Tongue (tissue), 2 donors: ENCODE data around the gene P2RX6. TPM values are rescaled to one million over a fixed set of nuclear protein-coding genes. Genes with fewer than 3 reads are reported as not detected.
"Not testable (repeated sequence)": the region's sequence is repeated elsewhere in the genome, so short reads cannot be mapped to it uniquely, and the experiment has no call there.

ENCODE experiments used
- DNase-seq: peaks from one replicate; pipeline ENCODE4 v3.0.0-alpha.2; 2015
- total RNA-seq: library from RNA; depleted of rRNA; stranded (reverse); fragments of >200 nt; gene quantifications from one replicate; pipeline ENCODE4 v1.2.3, GENCODE V29; 2014

Gene P2RX6
- total RNA-seq, 1 donor from 2014 or later: 19.3 TPM

DNA sequence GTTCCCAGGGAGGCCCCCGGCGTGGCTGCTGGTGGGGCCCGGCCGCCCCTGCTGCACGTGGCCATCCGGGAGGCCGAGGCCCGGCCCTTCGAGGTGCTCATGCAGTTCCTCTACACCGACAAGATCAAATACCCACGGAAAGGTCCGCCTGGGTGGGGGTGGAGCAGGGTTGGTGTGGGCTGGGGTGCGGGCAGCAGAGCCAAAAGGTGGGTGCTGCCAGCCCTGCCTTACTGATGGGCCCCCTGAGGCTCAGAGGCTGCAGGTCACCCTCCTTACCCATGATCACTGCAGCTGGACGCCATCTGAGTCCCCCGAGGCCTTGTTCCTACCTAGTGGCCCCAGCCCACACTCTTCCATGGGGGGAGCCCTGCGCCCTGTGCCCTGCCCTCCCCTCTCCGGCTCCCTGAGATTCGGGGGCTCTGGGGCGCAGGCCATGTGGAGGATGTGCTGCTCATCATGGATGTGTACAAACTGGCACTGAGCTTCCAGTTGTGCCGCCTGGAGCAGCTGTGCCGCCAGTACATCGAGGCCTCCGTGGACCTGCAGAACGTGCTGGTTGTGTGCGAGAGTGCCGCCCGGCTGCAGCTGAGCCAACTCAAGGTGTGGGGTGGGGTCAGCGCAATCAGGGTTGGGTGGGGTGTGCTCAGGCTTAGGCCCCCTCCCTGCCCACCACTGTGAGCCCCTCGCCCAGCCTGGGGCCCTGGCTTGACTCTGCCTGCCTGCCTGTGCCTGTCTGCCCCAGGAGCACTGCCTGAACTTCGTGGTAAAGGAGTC lies 20.6 kb upstream of the P2RX6 start:
- no peak for DNase-seq

DNA sequence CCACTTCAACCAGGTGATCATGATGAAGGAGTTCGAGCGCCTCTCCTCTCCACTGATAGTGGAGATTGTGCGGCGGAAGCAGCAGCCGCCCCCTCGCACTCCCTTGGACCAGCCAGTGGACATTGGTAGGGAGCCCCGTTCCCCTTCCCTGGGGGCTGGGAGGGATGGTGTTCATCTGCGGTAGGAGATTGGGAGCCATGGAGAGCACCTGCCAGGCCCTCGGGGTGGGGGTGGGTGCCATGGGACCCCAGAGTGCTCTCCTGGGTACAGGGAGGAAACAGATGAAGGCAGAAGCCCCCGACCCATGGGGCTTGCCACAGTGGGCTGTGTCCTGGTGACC lies 20.1 kb upstream of the P2RX6 start:
- no peak for DNase-seq

DNA sequence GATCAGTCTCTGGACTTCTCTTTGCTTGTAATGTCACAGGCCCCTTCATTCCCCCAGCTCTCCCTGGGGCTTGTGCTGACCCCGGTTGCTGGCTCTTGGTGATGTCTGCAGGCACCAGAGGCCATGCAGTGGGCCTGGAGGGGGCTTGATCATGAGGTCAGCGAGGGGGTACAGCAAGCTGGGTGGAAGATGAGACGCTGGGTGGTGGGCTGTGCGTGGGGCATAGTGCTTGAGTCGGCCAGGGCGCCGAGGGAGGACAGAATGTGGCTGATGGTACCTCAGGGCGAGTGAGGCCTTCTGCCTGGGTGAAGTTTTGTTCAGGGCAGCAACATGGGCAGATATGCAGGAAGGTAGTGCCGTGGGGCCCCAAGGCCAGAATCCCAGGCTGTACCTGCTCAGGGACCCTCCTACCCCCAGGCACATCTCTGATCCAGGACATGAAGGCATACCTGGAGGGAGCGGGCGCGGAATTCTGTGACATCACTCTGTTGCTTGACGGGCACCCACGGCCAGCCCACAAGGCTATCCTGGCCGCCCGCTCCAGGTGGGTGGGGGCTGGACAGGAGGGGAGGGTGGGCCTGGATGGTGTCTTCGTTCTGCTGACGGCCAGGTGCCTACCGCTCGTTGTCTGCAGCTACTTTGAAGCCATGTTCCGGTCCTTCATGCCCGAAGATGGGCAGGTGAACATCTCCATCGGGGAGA lies 19.5 kb upstream of the P2RX6 start:
- DNase-seq: no peak

DNA sequence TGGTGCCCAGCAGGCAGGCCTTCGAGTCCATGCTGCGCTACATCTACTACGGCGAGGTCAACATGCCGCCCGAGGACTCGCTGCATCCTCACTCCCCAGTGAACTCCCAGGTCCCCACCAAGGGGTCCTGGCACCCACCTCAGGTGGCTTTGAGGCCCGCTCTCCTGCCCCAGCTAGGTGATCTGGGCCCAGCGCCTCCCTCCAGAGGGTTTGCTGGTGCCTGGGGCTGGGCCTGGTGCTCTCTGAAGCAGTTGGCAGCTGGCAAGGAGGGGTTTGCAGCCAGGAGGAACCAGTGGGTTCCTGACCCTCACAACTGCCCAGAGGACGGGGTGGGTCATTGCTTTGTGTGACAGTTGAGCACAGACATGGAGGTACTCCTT lies 18.9 kb upstream of the P2RX6 start:
- DNase-seq: no peak

DNA sequence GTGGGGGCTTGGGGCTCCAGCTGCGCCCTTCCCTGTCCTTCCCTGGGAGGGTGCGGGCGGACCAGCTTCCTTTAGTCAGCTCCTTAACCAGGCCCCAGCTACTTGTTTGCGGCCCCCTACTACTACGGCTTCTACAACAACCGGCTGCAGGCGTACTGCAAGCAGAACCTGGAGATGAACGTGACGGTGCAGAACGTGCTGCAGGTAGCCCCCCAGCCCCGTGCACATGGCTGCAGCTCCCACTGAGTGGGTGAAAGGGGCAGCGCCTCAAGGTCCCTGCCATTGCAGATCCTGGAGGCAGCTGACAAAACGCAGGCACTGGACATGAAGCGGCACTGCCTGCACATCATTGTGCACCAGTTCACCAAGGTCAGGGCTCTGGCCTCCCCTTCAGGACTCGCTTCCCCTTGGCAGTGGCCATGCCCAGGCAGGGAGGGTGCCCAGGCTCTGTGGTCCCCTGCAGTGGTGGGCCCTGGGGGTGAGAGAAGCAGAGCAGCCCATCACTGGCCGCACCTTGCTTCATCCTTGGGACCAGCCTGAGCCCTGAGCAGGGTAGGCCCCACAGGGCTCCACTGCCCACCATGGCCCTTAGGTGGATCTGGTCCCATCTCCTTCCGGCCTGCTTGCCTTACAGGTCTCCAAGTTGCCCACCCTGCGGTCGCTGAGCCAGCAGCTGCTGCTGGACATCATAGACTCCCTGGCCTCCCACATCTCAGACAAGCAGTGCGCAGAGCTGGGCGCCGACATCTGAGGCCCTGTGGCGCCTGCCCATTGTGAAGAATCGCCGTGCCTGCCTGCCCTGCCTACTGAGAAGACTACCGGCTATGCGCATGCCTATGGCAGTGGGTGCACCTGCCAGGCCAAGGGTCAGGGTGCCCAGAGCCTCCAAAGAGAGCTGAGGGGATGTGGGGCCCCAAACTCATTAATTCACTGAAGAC lies 18.1 kb upstream of the P2RX6 start:
- DNase-seq: no peak

DNA sequence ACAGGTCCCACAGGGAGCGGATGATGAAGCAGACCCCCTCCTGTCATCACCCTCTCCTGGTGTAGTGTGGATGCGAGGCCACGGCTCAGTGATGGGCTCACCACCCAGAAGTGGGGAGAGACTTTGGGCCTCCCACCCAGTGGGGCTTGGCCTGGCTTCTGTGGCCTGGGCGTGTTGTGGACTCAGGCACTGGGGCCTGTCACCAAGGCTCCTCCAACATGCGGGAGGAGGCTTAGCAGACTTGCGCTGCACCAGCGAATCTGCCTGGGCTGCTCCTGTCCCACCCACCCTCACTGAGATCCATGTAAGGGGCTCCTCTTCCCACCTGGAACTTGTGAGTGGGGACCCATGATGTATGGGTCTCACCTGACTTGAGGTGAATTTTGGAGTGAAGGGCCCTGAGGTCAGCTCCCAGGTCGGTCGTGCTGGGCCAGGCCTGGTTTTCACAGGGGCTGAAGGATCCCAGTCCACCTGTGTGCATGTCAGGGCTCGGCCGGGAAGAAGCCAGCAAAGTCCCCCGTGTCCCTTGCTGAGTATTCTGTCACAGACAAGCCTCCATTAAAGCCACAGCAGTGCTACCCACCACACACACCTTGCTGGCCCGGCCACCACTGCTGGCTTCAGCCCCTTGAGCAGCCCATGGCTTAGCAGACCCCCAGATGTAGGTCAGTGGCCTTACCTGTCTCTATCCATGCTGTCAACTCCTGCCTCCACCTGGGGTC lies 17.3 kb upstream of the P2RX6 start:
- DNase-seq: no peak

DNA sequence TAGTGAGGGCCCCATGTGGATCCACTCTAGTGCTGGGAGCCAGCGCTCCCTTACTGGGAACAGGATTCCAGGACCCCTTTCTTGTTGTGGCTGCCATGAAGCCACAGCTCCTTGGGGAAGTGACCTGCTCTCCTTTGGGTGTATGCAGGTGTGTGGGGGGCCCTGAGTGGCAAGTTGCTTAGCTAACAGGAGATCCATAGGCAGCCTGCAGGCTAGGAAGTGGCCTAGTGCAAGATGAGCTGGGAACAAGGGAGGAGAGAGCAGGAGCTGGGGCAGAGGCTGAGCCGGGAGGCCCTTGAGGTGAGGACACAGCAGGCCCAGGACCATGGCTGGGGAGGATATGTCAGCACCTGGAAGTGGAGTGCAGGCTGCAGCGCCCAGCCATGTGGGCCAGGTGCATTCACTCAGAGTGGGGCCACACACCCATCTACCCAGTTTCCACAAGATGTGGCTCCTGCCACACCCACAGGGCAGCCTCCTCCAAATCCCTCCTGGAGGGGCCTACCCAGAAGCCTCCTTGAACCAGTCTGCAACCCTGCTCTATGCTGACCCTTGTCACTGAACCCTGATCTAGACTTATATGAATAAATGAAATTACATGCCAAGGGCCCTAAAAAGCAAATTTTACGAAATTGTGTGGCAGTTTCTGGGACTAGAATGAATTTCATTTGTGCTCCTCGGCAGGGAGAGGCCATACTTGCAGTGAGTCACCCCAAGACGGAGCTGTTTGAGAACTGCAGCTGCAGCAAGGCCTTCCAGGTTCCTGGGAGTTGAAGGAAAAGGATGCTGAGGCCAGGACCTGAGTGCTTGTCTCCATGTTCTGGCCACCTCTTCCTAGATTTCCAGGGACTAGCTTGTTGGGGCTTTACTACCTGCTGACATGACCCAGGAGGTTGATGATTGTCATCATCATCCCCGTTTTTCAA lies 16.3 kb upstream of the P2RX6 start:
- DNase-seq: no peak

DNA sequence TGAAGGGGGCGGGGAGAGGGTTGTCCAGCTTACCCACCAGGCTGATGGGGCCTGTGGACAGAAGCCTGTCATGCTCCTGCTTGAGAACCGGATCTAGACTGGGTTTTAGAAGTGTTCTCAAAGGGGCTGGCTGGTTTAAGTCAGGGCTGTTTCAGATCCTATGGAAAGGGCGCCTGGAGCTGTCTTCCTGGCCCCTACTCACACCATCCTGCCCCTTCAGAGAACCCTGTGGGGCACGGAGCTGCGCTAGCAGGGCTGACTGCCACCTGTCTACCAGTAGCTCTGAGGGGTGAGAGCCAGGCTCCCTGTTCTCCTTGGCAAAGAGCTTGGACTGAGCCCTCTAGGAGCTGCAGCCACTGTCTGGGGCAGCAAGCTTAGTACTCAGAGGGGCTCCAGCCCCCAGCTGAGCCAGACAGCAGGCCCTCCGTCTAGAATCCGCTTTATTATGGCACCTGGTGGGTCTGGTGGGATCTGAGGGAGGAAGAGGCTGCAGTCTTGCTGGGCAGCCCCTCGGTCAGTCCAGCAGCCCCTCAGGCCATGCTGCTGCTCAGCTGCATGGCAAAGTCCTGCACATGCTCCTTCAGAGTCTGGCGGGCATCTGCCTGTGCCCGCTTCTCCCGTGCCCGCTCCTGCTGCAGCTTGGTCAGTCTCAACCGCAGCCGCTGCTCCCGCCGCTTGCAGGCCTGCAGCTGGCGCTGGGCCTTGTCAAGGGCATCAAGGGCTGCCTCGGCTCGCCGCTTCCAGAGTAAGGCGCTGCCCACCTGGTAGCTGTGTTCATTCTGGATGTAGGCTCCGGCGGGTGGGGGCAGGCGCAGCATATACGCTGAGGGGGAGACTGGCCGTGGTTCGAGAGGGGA lies 15.4 kb upstream of the P2RX6 start:
- no peak for DNase-seq

DNA sequence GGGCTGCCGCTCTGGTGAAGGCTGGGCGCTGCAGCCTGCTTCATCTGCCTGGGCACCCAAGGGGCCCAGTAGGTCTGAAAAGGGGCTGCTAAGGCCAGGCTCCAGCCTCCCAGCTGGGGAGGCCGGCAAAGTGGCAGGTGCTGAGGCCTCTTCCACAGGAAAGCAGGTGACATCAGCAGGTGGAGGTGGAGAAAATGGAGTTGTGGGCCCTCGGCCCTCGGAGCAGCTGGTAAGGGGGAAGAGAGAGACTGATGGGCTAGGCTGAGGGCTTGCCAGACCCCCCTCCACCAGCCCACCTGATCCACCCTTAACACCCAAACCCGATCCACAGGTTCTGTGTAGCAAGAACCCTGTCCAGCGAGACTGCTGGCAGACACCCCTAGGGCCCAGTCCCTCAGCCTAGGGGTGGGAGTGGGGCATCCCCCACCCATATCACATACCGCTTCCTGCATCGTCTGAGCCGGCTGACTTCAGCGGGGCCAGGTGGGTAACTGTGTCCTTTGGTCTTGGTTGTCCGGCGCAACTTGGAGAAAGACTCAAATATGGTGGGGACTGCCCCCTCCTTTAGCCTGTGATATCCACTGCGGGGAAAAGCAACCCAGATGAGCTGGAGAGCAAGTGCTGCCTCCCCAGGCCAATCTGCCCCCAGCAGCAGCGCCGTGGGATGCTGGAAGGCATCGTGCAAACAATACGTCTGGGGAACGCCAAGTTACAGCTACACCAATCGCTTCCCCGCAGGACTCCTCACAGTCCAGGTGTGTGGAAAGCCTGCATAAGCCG lies 14.6 kb upstream of the P2RX6 start:
- no peak for DNase-seq

DNA sequence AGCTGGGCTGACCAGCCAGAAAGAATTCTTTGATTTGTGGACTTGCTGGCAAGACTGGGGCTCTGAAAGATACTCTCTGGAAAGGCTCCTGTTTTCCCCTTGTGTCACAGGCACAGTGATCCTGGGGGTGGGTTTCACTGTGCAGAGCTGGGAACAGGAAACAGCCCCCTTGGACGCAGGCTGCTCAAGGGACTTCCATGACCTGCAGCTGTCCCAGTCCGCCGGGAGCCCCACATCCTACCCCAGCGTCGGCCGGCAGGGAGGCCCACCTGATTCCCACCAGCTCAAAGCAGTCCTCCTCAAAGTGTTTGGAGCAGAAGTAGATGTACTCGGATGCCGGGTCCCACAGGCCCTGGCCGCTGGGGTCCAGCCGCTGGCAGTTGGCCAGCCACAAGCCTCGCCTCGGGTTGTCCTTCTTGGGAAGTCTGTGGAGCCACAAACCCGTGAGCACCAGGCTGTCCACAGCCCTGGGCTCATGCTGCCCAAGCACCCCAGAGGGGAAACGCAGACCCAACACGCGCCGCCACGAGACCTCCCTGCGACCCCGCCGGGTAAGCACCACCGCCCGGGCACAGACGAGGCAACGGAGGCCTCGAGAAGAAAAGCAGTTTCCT lies 13.9 kb upstream of the P2RX6 start:
- no peak for DNase-seq

DNA sequence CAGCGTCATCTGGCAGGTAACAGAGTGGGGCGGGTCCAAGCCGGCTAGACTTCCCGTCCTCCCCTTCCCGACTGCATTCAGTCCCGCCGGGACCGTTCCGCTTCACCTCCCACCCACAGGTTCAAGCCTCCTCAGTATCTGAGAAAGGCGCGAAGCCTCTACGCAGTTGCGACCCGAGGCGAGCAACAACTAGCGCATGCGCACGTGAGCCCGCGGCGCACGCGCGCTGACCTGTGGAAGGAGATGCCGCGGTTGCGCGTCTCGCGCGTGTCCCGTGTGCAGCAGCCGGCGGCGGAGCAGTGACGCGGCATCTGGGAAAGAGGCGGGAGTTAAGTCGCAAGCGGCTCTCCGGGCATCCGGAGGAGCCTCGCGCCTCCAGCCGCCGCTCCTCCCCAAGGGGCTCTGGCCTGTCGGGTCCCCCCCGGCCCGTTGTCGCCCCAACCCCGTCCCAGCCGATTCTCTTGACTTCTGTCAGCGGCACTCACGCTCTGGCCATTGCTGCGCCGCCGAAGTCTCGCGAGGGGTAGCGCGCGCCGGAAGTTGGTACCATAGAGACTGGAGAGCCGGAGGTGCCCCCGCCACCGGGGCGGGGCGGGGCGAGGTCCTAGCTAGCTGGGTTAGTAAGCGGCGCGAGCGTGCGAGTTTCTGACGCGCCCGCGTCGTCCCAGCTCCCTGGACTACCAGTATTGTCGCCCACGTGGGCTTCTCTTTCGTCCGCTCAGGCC lies 13.2 kb upstream of the P2RX6 start, which contains the start of gene THAP7:
Gene THAP7 (minus strand): TSS at position 518 of the 725 bp plus-strand sequence. CDS start 207 bp downstream, at position 311.
- DNase-seq: peak; percentile 98

DNA sequence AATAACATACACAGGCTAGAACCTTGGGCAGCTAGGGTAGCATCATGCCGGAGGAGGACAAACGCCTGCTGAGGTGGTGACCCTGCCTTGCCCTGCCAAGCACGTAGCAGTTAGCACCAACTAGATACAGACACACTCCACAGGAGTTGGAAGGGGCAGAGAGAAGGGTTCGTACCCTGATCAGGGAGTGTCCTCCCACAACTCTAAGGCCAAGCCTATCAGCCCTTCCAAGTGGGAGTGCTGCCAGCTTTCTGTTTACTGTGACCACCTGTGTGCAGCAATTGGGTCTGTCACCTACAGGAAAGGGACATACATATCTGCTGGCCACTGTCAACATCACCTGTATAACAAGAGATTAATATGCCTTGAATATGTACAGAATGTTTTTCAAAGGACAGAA lies 11.2 kb upstream of the P2RX6 start:
- DNase-seq: no peak

DNA sequence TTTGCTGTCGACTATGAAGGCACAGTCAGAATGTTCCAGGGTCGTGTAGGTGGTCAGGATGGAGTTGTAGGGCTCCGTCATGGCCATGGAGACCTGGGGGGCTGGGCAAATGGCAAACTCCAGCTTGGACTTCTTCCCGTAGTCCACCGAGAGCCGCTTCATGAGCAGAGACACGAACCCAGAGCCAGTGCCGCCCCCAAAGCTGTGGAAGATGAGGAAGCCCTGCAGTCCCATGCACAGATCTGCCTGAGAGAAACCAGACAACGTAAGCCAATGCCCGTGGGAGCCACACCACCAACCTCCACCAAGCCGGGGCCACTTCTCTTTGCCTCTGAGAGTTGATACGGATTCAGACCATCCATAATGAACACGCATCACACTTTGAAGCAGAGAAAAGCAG lies 5.8 kb upstream of the P2RX6 start:
- DNase-seq: not testable (repeated sequence)

DNA sequence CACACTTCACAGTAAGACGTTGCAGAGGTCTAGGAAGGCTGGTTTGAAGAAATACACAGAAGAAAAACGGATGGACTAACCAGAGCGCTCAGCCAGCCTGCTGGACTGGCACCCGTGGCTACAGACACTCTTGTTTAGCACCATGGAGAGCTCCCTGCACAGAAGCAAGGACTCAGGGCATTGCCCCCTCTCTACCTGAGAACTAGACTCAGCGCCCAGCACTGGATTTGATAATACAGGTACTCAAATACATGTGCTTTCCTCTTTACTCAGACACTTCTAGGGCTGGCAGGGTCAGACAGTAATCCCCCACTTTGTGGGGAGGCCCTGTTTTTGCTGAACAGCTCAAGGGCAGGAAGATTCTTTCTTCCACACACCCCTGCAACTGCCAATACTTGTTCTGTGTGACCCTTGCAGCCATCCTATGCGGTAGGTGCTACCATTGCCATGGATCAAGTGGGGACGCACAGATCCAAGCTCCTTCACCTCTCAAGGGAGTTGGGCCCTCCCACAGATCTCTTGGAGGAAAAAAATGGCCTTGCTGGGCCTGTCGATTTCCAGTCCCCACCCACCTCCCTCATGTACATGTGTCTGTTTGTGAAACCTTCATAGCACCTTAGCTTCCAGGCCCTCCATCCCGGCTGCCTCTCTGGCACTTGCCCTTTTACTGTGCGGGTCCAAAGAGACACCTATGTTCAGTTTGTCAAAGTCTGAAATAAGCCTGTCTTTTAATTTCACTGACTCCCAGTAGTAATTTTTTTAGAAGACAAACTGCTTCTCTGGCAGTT lies 5.1 kb upstream of the P2RX6 start:
- peak; percentile 85 for DNase-seq

DNA sequence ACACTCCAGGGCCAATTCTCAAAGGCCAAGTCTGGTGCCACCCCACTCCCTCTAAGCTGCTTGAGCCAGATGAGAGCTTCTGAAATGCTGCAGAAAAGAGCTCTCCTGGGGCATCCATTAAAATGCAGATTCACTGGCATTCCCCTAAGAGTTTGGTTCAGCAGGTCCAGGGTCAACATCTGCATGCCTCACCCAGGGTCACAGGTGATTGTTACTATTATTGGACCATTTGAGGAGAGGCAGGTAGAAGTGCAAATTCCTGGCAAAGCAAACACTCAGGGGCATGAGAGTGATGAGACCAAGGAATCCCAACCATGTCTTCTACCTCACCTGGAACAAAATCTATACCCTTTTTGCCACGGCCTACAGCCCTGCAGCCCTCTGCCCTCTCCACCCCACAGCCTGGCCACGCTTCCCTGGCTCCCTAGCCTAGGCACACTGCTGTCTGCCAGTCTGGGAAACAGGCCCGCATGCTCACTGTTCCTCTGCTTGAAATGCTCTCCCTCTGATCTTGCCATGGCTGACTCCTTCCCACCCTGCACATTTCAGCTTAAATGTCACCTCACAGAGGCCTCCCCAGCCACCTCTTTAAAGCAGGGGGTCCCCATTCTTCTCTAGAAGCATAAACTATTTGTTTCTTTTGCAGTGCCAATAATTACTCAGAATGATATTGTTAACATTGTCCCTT lies 4.4 kb upstream of the P2RX6 start:
- no peak for DNase-seq
